HG03196 (cell line): ENCODE measurements around the gene FIZ1.

Experiments
- ATAC-seq: cut with Tn5 transposase; IDR thresholded peaks from one replicate; pipeline ENCODE4 v1.9.1; 2021; ENCODE audit not compliant: unreplicated experiment

Gene FIZ1

GRCh38 chr19:55544014-55544413, 55.3 kb downstream of the FIZ1 start:
- no peak for ATAC-seq

GRCh38 chr19:55543567-55543966, 55.8 kb downstream of the FIZ1 start:
- ATAC-seq, result no peak

- no peak for ATAC-seq
Observed at GRCh38 chr19:55542292-55542855, 56.9 kb downstream of the FIZ1 start.
